PC-3 (cell line): ENCODE data around the gene TOGARAM2. TPM values are rescaled to one million over a fixed set of nuclear protein-coding genes. Genes with fewer than 3 reads are reported as not detected.

ENCODE experiments used
- ATAC-seq: fragments of 200-7000 bp; cut with Tn5 transposase; 2 replicates; pipeline ENCODE4 v1.9.1; 2020; ENCODE audit warnings: mild to moderate bottlenecking, moderate library complexity
- BruUV-seq: library from RNA; stranded (reverse); fragments of 400-500 nt; replicated peaks from 2 replicates; lab custom pipeline; 2021; lab: Mats Ljungman, UMichigan
- CTCF ChIA-PET: fragments of 300-600 bp; sonication (Branson Sonifier 250); formaldehyde crosslinking; loops from one replicate; lab custom pipeline; 2022; ENCODE audit warnings: antibody characterized with exemption; lab: Charles Lee
- POLR2A ChIA-PET: fragments of 300-600 bp; sonication (Branson Sonifier 250); formaldehyde crosslinking; loops from one replicate; lab custom pipeline; 2022; ENCODE audit warnings: antibody characterized with exemption; ENCODE audit not compliant: unreplicated experiment; lab: Charles Lee
- DNase-seq: peaks from one replicate; pipeline ENCODE4 v3.0.0-alpha.2; 2015
- H2AFZ ChIP-seq: fragments of 300-600 bp; sonication (generic); 2 replicates; pipeline ENCODE4 v1.6.0; 2016; ENCODE audit warnings: antibody characterized with exemption, low read length
- H3F3A ChIP-seq: fragments of 300-600 bp; sonication (generic); one replicate; pipeline ENCODE4 v1.6.0; 2017; ENCODE audit warnings: antibody characterized with exemption, low read length, control low read depth, mild to moderate bottlenecking; ENCODE audit not compliant: unreplicated experiment
- H3K27ac ChIP-seq: fragments of 300-600 bp; sonication (generic); 2 replicates; pipeline ENCODE4 v1.5.1; 2016; ENCODE audit warnings: mild to moderate bottlenecking, low read length
- H3K27me3 ChIP-seq: fragments of 300-600 bp; sonication (generic); 2 replicates; pipeline ENCODE4 v1.6.1; 2016; ENCODE audit warnings: low read length, mixed read lengths
- H3K36me3 ChIP-seq: fragments of 300-600 bp; sonication (generic); 2 replicates; pipeline ENCODE4 v1.6.1; 2016; ENCODE audit warnings: low read depth, mixed run types, low read length, mixed read lengths
- H3K4me1 ChIP-seq: fragments of 300-600 bp; sonication (generic); 2 replicates; pipeline ENCODE4 v1.5.1; 2016; ENCODE audit warnings: low read length; ENCODE audit not compliant: insufficient read depth
- H3K4me2 ChIP-seq: fragments of 300-600 bp; sonication (generic); 2 replicates; pipeline ENCODE4 v1.6.0; 2016; ENCODE audit warnings: low read length
- H3K4me3 ChIP-seq: fragments of 300-600 bp; sonication (generic); 2 replicates; pipeline ENCODE4 v1.5.1; 2016; ENCODE audit warnings: mild to moderate bottlenecking, low read length, mixed read lengths
- H3K79me2 ChIP-seq: fragments of 300-600 bp; sonication (generic); 2 replicates; pipeline ENCODE4 v1.6.1; 2017; ENCODE audit warnings: low read length, mixed read lengths
- H3K9ac ChIP-seq: fragments of 300-600 bp; sonication (generic); 2 replicates; pipeline ENCODE4 v1.6.0; 2016; ENCODE audit warnings: mild to moderate bottlenecking, low read length
- H3K9me2 ChIP-seq: fragments of 300-600 bp; sonication (generic); replicated peaks from 2 replicates; pipeline ENCODE4 v1.6.1; 2016; ENCODE audit warnings: mixed run types, low read length, mixed read lengths
- H3K9me3 ChIP-seq: fragments of 300-600 bp; sonication (generic); 2 replicates; pipeline ENCODE4 v1.6.1; 2016; ENCODE audit warnings: low read length, mixed read lengths
- H4K20me1 ChIP-seq: fragments of 300-600 bp; sonication (generic); 2 replicates; pipeline ENCODE4 v1.6.1; 2016; ENCODE audit warnings: low read length, mixed read lengths
- EZH2 ChIP-seq: fragments of 300-600 bp; sonication (generic); IDR thresholded peaks from one replicate; pipeline ENCODE4 v1.6.1; 2017; ENCODE audit warnings: antibody characterized with exemption, mild to moderate bottlenecking, low read length; ENCODE audit not compliant: unreplicated experiment
- EZH2phosphoT487 ChIP-seq: fragments of 300-600 bp; sonication (generic); IDR thresholded peaks from 2 replicates; pipeline ENCODE4 v1.6.1; 2018; ENCODE audit warnings: mild to moderate bottlenecking, antibody characterized with exemption, low read length, borderline replicate concordance
- intact Hi-C: fragments of 100-400 bp; cut with micrococcal nuclease; formaldehyde crosslinking; loops from 2 replicates; pipeline ENCODE4 v1.9.0; 2023
- total RNA-seq: library from RNA; depleted of rRNA; stranded (reverse); fragments of >200 nt; gene quantifications from 2 replicates; pipeline ENCODE4 v1.2.3, GENCODE V29; 2014
- TF ChIP-seq, protein P1 (sequence below): fragments of 300-600 bp; sonication (generic); conservative IDR thresholded peaks from 2 replicates; pipeline ENCODE4 v1.5.1; 2017; ENCODE audit warnings: antibody characterized with exemption, low read depth, mild to moderate bottlenecking, low read length

TOGARAM2 gene
- total RNA-seq, 1 experiment from 2014 or later = not detected

GRCh38 chr2:29025711-29026110, 44.6 kb downstream of the TOGARAM2 start:
- Histone ChIP-seq H3K9me2 (no peaks in the 10 kb centered on the region), H4K20me1 (no peaks in the 10 kb centered on the region), H3K9ac (no peak overlapping the region), H3K79me2 (no peaks in the 10 kb centered on the region), H3K4me3 (no peak overlapping the region), H3K4me1 (no peaks in the 10 kb centered on the region), H2AFZ (no peak overlapping the region), H3K9me3 (no peaks in the 10 kb centered on the region), H3K27ac (no peak overlapping the region), H3F3A (no peaks in the 10 kb centered on the region), H3K4me2 (no peak overlapping the region), H3K27me3 (no peaks in the 10 kb centered on the region), H3K36me3 (no peaks in the 10 kb centered on the region)
- intact Hi-C loops = no loop called here
- BruUV-seq = no TSS peak
- DNase-seq (no peak), ATAC-seq (no peak)
- TF ChIP-seq EZH2 = no peak
- TF ChIP-seq EZH2phosphoT487 = no peak
- TF ChIP-seq, protein P1, sequence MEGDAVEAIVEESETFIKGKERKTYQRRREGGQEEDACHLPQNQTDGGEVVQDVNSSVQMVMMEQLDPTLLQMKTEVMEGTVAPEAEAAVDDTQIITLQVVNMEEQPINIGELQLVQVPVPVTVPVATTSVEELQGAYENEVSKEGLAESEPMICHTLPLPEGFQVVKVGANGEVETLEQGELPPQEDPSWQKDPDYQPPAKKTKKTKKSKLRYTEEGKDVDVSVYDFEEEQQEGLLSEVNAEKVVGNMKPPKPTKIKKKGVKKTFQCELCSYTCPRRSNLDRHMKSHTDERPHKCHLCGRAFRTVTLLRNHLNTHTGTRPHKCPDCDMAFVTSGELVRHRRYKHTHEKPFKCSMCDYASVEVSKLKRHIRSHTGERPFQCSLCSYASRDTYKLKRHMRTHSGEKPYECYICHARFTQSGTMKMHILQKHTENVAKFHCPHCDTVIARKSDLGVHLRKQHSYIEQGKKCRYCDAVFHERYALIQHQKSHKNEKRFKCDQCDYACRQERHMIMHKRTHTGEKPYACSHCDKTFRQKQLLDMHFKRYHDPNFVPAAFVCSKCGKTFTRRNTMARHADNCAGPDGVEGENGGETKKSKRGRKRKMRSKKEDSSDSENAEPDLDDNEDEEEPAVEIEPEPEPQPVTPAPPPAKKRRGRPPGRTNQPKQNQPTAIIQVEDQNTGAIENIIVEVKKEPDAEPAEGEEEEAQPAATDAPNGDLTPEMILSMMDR = no peak
- ChIA-PET POLR2A (no interaction called here), CTCF (no interaction called here)

GRCh38 chr2:29031046-29031445, 49.9 kb downstream of the TOGARAM2 start:
- no peak overlapping the region for H3K4me3 ChIP-seq
- H3K4me1 ChIP-seq = peaks cover 10% of the 10 kb centered on the region; the same call in 1 of the 2 replicates
- ATAC-seq (no peak), DNase-seq (no peak)
- H3K27ac ChIP-seq = no peak overlapping the region
- H3K9me2 ChIP-seq = no peaks in the 10 kb centered on the region
- H4K20me1 ChIP-seq = no peaks in the 10 kb centered on the region
- no peak overlapping the region for H3K9ac ChIP-seq
- BruUV-seq = no TSS peak
- ChIA-PET POLR2A (no interaction called here), CTCF (no interaction called here)
- no peak for TF ChIP-seq EZH2phosphoT487
- TF ChIP-seq, protein P1 = no peak
- TF ChIP-seq EZH2 = no peak
- no peaks in the 10 kb centered on the region for H3K36me3 ChIP-seq
- no peaks in the 10 kb centered on the region for H3K9me3 ChIP-seq
- H3K4me2 ChIP-seq = no peak overlapping the region
- H3K79me2 ChIP-seq = no peaks in the 10 kb centered on the region
- H3F3A ChIP-seq = no peaks in the 10 kb centered on the region
- no peak overlapping the region for H2AFZ ChIP-seq
- intact Hi-C loops = no loop called here
- H3K27me3 ChIP-seq = no peaks in the 10 kb centered on the region

- H4K20me1 ChIP-seq = no peaks in the 10 kb centered on the region
- H3K9ac ChIP-seq = no peak overlapping the region
- no peaks in the 10 kb centered on the region for H3K36me3 ChIP-seq
- no peaks in the 10 kb centered on the region for H3K79me2 ChIP-seq
- intact Hi-C loops = no loop called here
- DNase-seq (no peak), ATAC-seq (no peak)
- H3K9me3 ChIP-seq = no peaks in the 10 kb centered on the region
- H3K9me2 ChIP-seq = no peaks in the 10 kb centered on the region
- no peak for TF ChIP-seq EZH2phosphoT487
- H3K4me3 ChIP-seq = no peak overlapping the region
- no peaks in the 10 kb centered on the region for H3K27me3 ChIP-seq
- no TSS peak for BruUV-seq
- H2AFZ ChIP-seq = no peak overlapping the region
- H3F3A ChIP-seq = no peaks in the 10 kb centered on the region
- H3K4me2 ChIP-seq = no peak overlapping the region
- ChIA-PET POLR2A (no interaction called here), CTCF (no interaction called here)
- H3K27ac ChIP-seq = no peak overlapping the region
- H3K4me1 ChIP-seq = peaks cover 10% of the 10 kb centered on the region; the same call in 1 of the 2 replicates
Observed at GRCh38 chr2:29032189-29032588, 51.1 kb downstream of the TOGARAM2 start.
